Smooth muscle cell (in vitro differentiated cells): ENCODE results near the gene GBA3. TPM values are rescaled to one million over a fixed set of nuclear protein-coding genes. Genes with fewer than 3 reads are reported as not detected.

Experiments used
- DNase-seq: peaks from one replicate; lab custom pipeline; 2025; ENCODE audit not compliant: unreplicated experiment; lab: John Stamatoyannopoulos, UW
- H2AFZ ChIP-seq: fragments of 200-600 bp; sonication (generic); 2 replicates; pipeline ENCODE4 v1.6.0; 2016; ENCODE audit warnings: antibody characterized with exemption, low read depth, mild to moderate bottlenecking
- H3F3A ChIP-seq: fragments of 200-600 bp; sonication (generic); 2 replicates; pipeline ENCODE4 v1.6.0; 2017; ENCODE audit warnings: antibody characterized with exemption, low read depth
- H3K27ac ChIP-seq: fragments of 200-600 bp; sonication (generic); 2 replicates; pipeline ENCODE4 v1.5.1; 2016; ENCODE audit warnings: low read depth, mild to moderate bottlenecking
- H3K27me3 ChIP-seq: fragments of 200-600 bp; sonication (generic); 2 replicates; pipeline ENCODE4 v1.6.1; 2016; ENCODE audit warnings: low read depth, mild to moderate bottlenecking
- H3K36me3 ChIP-seq: fragments of 200-600 bp; sonication (generic); 2 replicates; pipeline ENCODE4 v1.5.1; 2016; ENCODE audit warnings: low read depth
- H3K4me1 ChIP-seq: fragments of 200-600 bp; sonication (generic); 2 replicates; pipeline ENCODE4 v1.5.1; 2016; ENCODE audit warnings: low read depth
- H3K4me2 ChIP-seq: fragments of 200-600 bp; sonication (generic); 2 replicates; pipeline ENCODE4 v1.6.0; 2016; ENCODE audit warnings: mild to moderate bottlenecking
- H3K4me3 ChIP-seq: fragments of 200-600 bp; sonication (generic); 2 replicates; pipeline ENCODE4 v1.5.1; 2016; ENCODE audit warnings: mild to moderate bottlenecking
- H3K79me2 ChIP-seq: fragments of 200-600 bp; sonication (generic); 2 replicates; pipeline ENCODE4 v1.6.0; 2016; ENCODE audit warnings: low read depth, mild to moderate bottlenecking
- H3K9ac ChIP-seq: fragments of 200-600 bp; sonication (generic); 2 replicates; pipeline ENCODE4 v1.6.0; 2016; ENCODE audit warnings: low read depth
- H3K9me3 ChIP-seq: fragments of 200-600 bp; sonication (generic); replicated peaks from 2 replicates; pipeline ENCODE4 v1.5.1; 2016; ENCODE audit warnings: low read depth
- H4K20me1 ChIP-seq: fragments of 200-600 bp; sonication (generic); 2 replicates; pipeline ENCODE4 v1.6.0; 2016; ENCODE audit warnings: low read depth
- CTCF ChIP-seq: fragments of 200-600 bp; sonication (generic); IDR thresholded peaks from 2 replicates; pipeline ENCODE4 v1.5.1; 2017; ENCODE audit warnings: borderline replicate concordance, mild to moderate bottlenecking, antibody characterized with exemption; ENCODE audit not compliant: insufficient read depth, poor library complexity, severe bottlenecking
- WGBS: methylation state at CpG from one replicate; pipeline ENCODE4 v1.1.7; 2016; ENCODE audit warnings: low lambda C conversion rate; 5-methylcytosine and 5-hydroxymethylcytosine counted together
- polyA plus RNA-seq: library from polyadenylated mRNA; unstranded; fragments of >200 nt; fragmentation: Nextera tagmentation; extraction: Ambion mirVana; gene quantifications from 2 replicates; pipeline ENCODE4 v1.2.1, GENCODE V29; 2016
- total RNA-seq: library from RNA; depleted of rRNA; stranded (reverse); fragments of >200 nt; gene quantifications from 2 replicates; pipeline ENCODE4 v1.2.3, GENCODE V29; 2014

Gene GBA3
- total and polyA plus RNA-seq, 2 experiments from 2014 or later: not detected

GRCh38 chr4:22824091-22824490 is 131.4 kb downstream of the GBA3 start:
- H3K4me2 ChIP-seq: no peak overlapping the region
- H3K79me2 ChIP-seq: no peaks in the 10 kb centered on the region
- no peaks in the 10 kb centered on the region for H3K27me3 ChIP-seq
- no peak for DNase-seq
- H3F3A ChIP-seq: no peaks in the 10 kb centered on the region
- no peak overlapping the region for H3K9ac ChIP-seq
- no peaks in the 10 kb centered on the region for H3K4me1 ChIP-seq
- 95% methylated on average over 6 of the region's 6 CpGs for whole genome bisulfite sequencing
- no peaks in the 10 kb centered on the region for H3K36me3 ChIP-seq
- H3K4me3 ChIP-seq: no peak overlapping the region
- no peak overlapping the region for H3K27ac ChIP-seq
- no peak overlapping the region for H2AFZ ChIP-seq
- H3K9me3 ChIP-seq: no peaks in the 10 kb centered on the region
- H4K20me1 ChIP-seq: no peaks in the 10 kb centered on the region
- TF ChIP-seq CTCF: no peak

GRCh38 chr4:22842360-22843018 is 149.8 kb downstream of the GBA3 start:
- TF ChIP-seq CTCF: no peak
- Histone ChIP-seq H3K9me3 (no peaks in the 10 kb centered on the region), H3K4me3 (no peak overlapping the region), H3K79me2 (no peaks in the 10 kb centered on the region), H3K27me3 (no peaks in the 10 kb centered on the region), H3K27ac (no peak overlapping the region), H3K4me2 (no peak overlapping the region), H4K20me1 (no peaks in the 10 kb centered on the region), H3K4me1 (peaks cover 11% of the 10 kb centered on the region), H3F3A (no peaks in the 10 kb centered on the region), H3K9ac (no peak overlapping the region), H2AFZ (no peak overlapping the region), H3K36me3 (no peaks in the 10 kb centered on the region)
- 73% methylated on average over 5 of the region's 5 CpGs for WGBS
- DNase-seq: no peak

- Histone ChIP-seq H4K20me1 (no peaks in the 10 kb centered on the region), H3K27me3 (no peaks in the 10 kb centered on the region), H3K36me3 (no peaks in the 10 kb centered on the region), H3K9me3 (no peaks in the 10 kb centered on the region), H3K9ac (no peak overlapping the region), H3K79me2 (no peaks in the 10 kb centered on the region), H3K4me2 (no peak overlapping the region), H2AFZ (no peak overlapping the region), H3K27ac (no peak overlapping the region), H3K4me3 (no peak overlapping the region), H3K4me1 (no peaks in the 10 kb centered on the region), H3F3A (no peaks in the 10 kb centered on the region)
- 0% methylated on average over 1 of the region's 1 CpG for WGBS
- DNase-seq: no peak
- TF ChIP-seq CTCF: no peak
Observed at GRCh38 chr4:22848332-22848731, 155.6 kb downstream of the GBA3 start.

- no peak for TF ChIP-seq CTCF
- Histone ChIP-seq H3K79me2 (no peaks in the 10 kb centered on the region), H3K4me1 (no peaks in the 10 kb centered on the region), H3K27me3 (no peaks in the 10 kb centered on the region), H3K36me3 (no peaks in the 10 kb centered on the region), H2AFZ (no peak overlapping the region), H3F3A (no peaks in the 10 kb centered on the region), H3K4me2 (no peak overlapping the region), H4K20me1 (no peaks in the 10 kb centered on the region), H3K9me3 (no peaks in the 10 kb centered on the region), H3K9ac (no peak overlapping the region), H3K4me3 (no peak overlapping the region), H3K27ac (no peak overlapping the region)
- DNase-seq: no peak
Observed at GRCh38 chr4:22850055-22850454, 157.3 kb downstream of the GBA3 start.
